Gastrocnemius medialis (tissue), 4 donors: Measurements from ENCODE around the gene PPP2R3B.

Experiments
- CTCF ChIP-seq, 5 experiments: fragments of 450-650 bp in 3 of 5; fragments of 200-600 bp in 2 of 5; sonication (generic) in 2 of 5; IDR thresholded peaks in 4 of 5; conservative IDR thresholded peaks in 1 of 5; 1 replicate in 4 of 5; 2 replicates in 1 of 5; pipeline ENCODE4 v1.5.1; 2016 to 2019; ENCODE audit warnings: antibody characterized with exemption in 5 of 5, mild to moderate bottlenecking in 3 of 5, moderate library complexity in 3 of 5
- POLR2A ChIP-seq, 2 donors: fragments of 450-650 bp; IDR thresholded peaks; one replicate each; pipeline ENCODE4 v1.6.1; 2017; ENCODE audit warnings: antibody characterized with exemption in 2 of 2, mild to moderate bottlenecking in 2 of 2, moderate library complexity in 2 of 2

GRCh38 chrX:344371-344901 is 42.3 kb downstream of the PPP2R3B start:
- TF ChIP-seq POLR2A (IDR thresholded peaks at IDR 0.05) (no peak), CTCF (IDR thresholded peaks at IDR 0.05 in 4 of 5, conservative IDR thresholded peaks at IDR 0.05 in 1 of 5) (no peak)
